NB4 (cell line): ENCODE data around the gene CENPV.

Source experiments
- DNase-seq: peaks from one replicate; pipeline ENCODE4 v3.0.0; 2010; ENCODE audit warnings: low read depth
- H3K4me3 ChIP-seq: one replicate; pipeline ENCODE4 v1.5.1; 2011; ENCODE audit warnings: mild to moderate bottlenecking, low read depth, low read length, moderate library complexity
- CTCF ChIP-seq: IDR thresholded peaks from one replicate; pipeline ENCODE4 v1.5.1; 2012; ENCODE audit warnings: low read depth, low read length
- MAX ChIP-seq: IDR thresholded peaks from 2 replicates; pipeline ENCODE4 v1.6.1; 2011; ENCODE audit warnings: low read depth, low read length
- MYC ChIP-seq: IDR thresholded peaks from 2 replicates; pipeline ENCODE4 v1.6.1; 2011; ENCODE audit warnings: low read depth, low read length
- POLR2A ChIP-seq: IDR thresholded peaks from 2 replicates; pipeline ENCODE4 v1.6.1; 2011; ENCODE audit warnings: mild to moderate bottlenecking; ENCODE audit not compliant: insufficient read length; ENCODE audit errors: extremely low read depth

CENPV gene

GRCh38 chr17:16352303-16352666, 984 bp downstream of the CENPV start:
- peak overlapping the region; percentile 87 for H3K4me3 ChIP-seq
- TF ChIP-seq MAX (peak; percentile 68), POLR2A (no peak)
- DNase-seq, result peak; percentile 68

GRCh38 chr17:16351831-16352230, 1.4 kb downstream of the CENPV start:
- DNase-seq, result peak; percentile 22
- TF ChIP-seq POLR2A (no peak), MAX (no peak), MYC (no peak), CTCF (no peak)
- H3K4me3 ChIP-seq, result peak overlapping the region; percentile 87

- no peak for TF ChIP-seq MYC
- no peak for TF ChIP-seq POLR2A
- no peak for TF ChIP-seq MAX
- no peak for TF ChIP-seq CTCF
- no peak for DNase-seq
- no peak overlapping the region for H3K4me3 ChIP-seq
These were observed 3.8 kb downstream of the CENPV start for GRCh38 chr17:16349431-16349830.

GRCh38 chr17:16348586-16348985, 4.7 kb downstream of the CENPV start:
- no peak overlapping the region for H3K4me3 ChIP-seq
- no peak for DNase-seq
- TF ChIP-seq MYC (no peak), POLR2A (no peak), MAX (no peak), CTCF (no peak)

- TF ChIP-seq POLR2A, result no peak
- no peak for TF ChIP-seq CTCF
- TF ChIP-seq MAX, result no peak
- no peak for TF ChIP-seq MYC
- H3K4me3 ChIP-seq, result no peak overlapping the region
- no peak for DNase-seq
These were observed 6.5 kb downstream of the CENPV start for GRCh38 chr17:16346721-16347271.

GRCh38 chr17:16345565-16345964, 7.7 kb downstream of the CENPV start:
- no peak overlapping the region for H3K4me3 ChIP-seq
- DNase-seq, result no peak
- TF ChIP-seq POLR2A, result no peak
- TF ChIP-seq MYC, result no peak
- no peak for TF ChIP-seq MAX
- no peak for TF ChIP-seq CTCF
